Lower leg skin (tissue), 4 donors: ENCODE measurements around the gene KLKB1. TPM values are rescaled to one million over a fixed set of nuclear protein-coding genes. Genes with fewer than 3 reads are reported as not detected.
"Not testable (repeated sequence)": the region's sequence is repeated elsewhere in the genome, so short reads cannot be mapped to it uniquely, and the experiment has no call there.

Source experiments
- DNase-seq, 2 donors: peaks; one replicate each; pipeline ENCODE4 v3.0.0-alpha.2; 2019; ENCODE audit warnings: low spot score in 2 of 2
- H3K4me3 ChIP-seq: fragments of 200-600 bp; sonication (generic); 2 replicates; pipeline ENCODE4 v1.5.1; 2017; ENCODE audit warnings: mild to moderate bottlenecking, low read depth; ENCODE audit not compliant: poor library complexity, severe bottlenecking
- CTCF ChIP-seq, 3 donors: fragments of 450-650 bp; IDR thresholded peaks; one replicate each; pipeline ENCODE4 v1.5.1; 2016; ENCODE audit warnings: antibody characterized with exemption in 3 of 3, mild to moderate bottlenecking in 3 of 3, moderate library complexity in 2 of 3
- POLR2A ChIP-seq, 2 donors: fragments of 450-650 bp; IDR thresholded peaks; one replicate each; pipeline ENCODE4 v1.6.1; 2016 to 2017; ENCODE audit warnings: antibody characterized with exemption in 2 of 2, mild to moderate bottlenecking in 1 of 2, moderate library complexity in 1 of 2
- WGBS, 2 donors: methylation state at CpG; one replicate each; pipeline ENCODE4 v1.1.5; 2018; 5-methylcytosine and 5-hydroxymethylcytosine counted together
- intact Hi-C: fragments of 100-400 bp; cut with DNase I; formaldehyde crosslinking; loops from one replicate; pipeline ENCODE4 v1.15.0; 2023; ENCODE audit warnings: low total_unique reads
- total RNA-seq, 4 donors: library from RNA; depleted of rRNA; stranded (reverse); fragments of >200 nt; gene quantifications; one replicate each; pipeline ENCODE4 v1.1.0, GENCODE V29; 2016

Gene KLKB1
- total RNA-seq, 4 donors from 2014 or later: 0.26 TPM; not detected in 3

GRCh38 chr4:186266729-186267456, 39.6 kb downstream of the KLKB1 start:
- DNase-seq: no peak
- H3K4me3 ChIP-seq: no peak overlapping the region
- intact Hi-C loops: no loop called here
- TF ChIP-seq POLR2A (IDR thresholded peaks at IDR 0.05) (no peak), CTCF (IDR thresholded peaks at IDR 0.05) (no peak)
- 35 to 49% methylated on average over 8 of the region's 8 CpGs for WGBS, 2 donors

GRCh38 chr4:186271081-186271678, 43.9 kb downstream of the KLKB1 start:
- no peak for DNase-seq
- TF ChIP-seq CTCF (IDR thresholded peaks at IDR 0.05): no peak
- no peak for TF ChIP-seq POLR2A (IDR thresholded peaks at IDR 0.05)
- no peak overlapping the region for H3K4me3 ChIP-seq
- intact Hi-C loops: no loop called here
- WGBS, 2 donors: 80 to 85% methylated on average over 9 of the region's 9 CpGs

DNA sequence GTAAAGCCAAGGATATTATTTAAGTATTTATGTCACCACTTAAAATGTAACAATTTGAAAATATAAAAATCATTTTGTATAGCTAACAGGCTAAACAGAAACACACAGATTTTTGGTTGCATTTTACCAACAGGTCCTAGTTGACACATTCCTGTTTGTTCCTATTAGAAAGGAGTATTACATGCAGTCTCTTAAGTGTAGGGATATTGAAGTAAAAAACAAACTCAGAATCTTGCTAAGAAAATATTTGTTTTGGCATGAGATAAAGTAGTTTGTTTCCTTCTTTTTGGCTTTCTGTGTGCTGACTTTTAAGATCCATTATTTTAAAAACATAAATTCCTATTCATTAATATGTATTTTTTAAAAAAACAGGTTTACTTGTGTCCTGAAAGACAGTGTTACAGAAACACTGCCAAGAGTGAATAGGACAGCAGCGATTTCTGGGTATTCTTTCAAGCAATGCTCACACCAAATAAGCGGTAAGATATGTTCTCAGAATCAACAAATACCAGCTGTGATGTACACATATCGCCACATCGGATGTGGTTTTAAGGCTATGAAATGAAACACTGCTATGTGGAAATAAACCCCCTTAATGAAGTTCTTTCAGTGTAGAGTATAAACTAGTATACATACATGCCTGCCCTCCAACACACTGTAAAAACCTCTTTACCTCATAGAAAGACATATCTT, 45.5 kb downstream of the KLKB1 start:
- no peak for DNase-seq
- WGBS, 2 donors: 71 to 87% methylated on average over 4 of the region's 4 CpGs
- no peak overlapping the region for H3K4me3 ChIP-seq
- intact Hi-C loops: no loop called here
- TF ChIP-seq CTCF (IDR thresholded peaks at IDR 0.05) (no peak), POLR2A (IDR thresholded peaks at IDR 0.05) (no peak)

GRCh38 chr4:186273392-186273789, 46.1 kb downstream of the KLKB1 start:
- intact Hi-C loops, H3K4me3 ChIP-seq, DNase-seq: not testable (repeated sequence)
- WGBS, 2 donors: 91 to 92% methylated on average over 5 of the region's 5 CpGs

DNA sequence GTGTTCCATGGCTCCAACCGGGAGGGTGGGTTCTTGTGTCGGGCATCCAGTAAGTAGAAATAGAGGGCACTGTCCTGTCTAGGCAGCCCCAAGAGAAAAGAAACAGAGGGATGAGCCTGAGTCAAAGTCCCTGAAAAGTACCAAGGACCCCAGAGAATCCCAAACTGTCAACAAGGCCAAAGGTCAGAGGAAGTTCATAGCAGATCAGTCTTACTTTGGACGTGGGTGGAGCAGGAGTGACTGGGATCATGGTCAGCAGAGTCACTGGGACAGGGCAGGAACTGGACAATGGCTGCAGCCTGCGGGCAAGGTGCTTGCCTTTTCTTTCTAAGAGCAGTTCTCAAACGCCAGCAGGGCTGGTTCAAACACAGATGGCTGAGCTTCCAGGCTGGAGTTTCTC, 56.0 kb downstream of the KLKB1 start:
- no peak overlapping the region for H3K4me3 ChIP-seq
- intact Hi-C loops: no loop called here
- DNase-seq: no peak
- 67 to 74% methylated on average over 5 of the region's 5 CpGs for WGBS, 2 donors
- TF ChIP-seq POLR2A (IDR thresholded peaks at IDR 0.05) (no peak), CTCF (IDR thresholded peaks at IDR 0.05) (no peak)

DNA sequence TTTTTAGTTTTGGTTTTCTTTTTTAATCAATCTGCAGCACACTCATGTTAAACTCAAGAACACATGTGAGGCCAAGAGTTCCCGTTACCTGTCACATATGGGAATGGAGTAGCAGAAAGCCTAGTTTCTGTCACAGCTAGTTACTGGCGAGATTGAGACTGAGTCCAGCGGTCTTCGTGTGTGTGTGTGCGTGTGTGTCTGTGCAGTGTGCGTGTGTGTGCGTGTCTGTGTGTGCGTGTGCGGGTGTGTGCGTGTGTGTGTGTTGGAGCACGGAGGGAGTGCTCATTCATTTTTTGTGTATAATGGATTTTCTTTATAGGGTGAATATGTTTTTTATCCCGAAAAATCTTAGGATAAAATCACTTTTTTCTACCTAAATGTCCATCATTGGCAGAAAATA, 57.8 kb downstream of the KLKB1 start:
- intact Hi-C loops: no loop called here
- TF ChIP-seq POLR2A (IDR thresholded peaks at IDR 0.05): no peak
- TF ChIP-seq CTCF (IDR thresholded peaks at IDR 0.05): no peak
- 93 to 94% methylated on average over 12 of the region's 12 CpGs for WGBS, 2 donors
- no peak for DNase-seq
- H3K4me3 ChIP-seq: no peak overlapping the region
